ENCODE measurements around the gene REEP1.

- TF ChIP-seq EP300 (IDR thresholded peaks at IDR 0.05) (no peak), POLR2AphosphoS5 (IDR thresholded peaks at IDR 0.05) (no peak), CTCF (IDR thresholded peaks at IDR 0.05) (no peak), POLR2A (IDR thresholded peaks at IDR 0.05; ENCODE audit: low read depth) (no peak)
These were observed 119.3 kb downstream of the REEP1 start for GRCh38 chr2:86218124-86218523.

Data from esophagus muscularis mucosa (tissue), 4 donors.